ENCODE results near the gene BCOR.

- TF ChIP-seq CTCF (IDR thresholded peaks at IDR 0.05) (no peak), POLR2A (IDR thresholded peaks at IDR 0.05) (no peak)
These were observed 50.3 kb downstream of the BCOR start for GRCh38 chrX:40047485-40047884.

All from heart left ventricle (tissue), 13 donors.